ENCODE data around the gene ZDHHC20.

GRCh38 chr13:21365574-21365973, 93.5 kb downstream of the ZDHHC20 start:
- no peak for TF ChIP-seq CTCF (IDR thresholded peaks at IDR 0.05)
- TF ChIP-seq POLR2A (IDR thresholded peaks at IDR 0.05) = no peak

Data from uterus (tissue), 2 donors.